Caco-2 (cell line): ENCODE measurements around the gene ECE1. TPM values are rescaled to one million over a fixed set of nuclear protein-coding genes. Genes with fewer than 3 reads are reported as not detected.

ENCODE experiments used
- BruUV-seq: library from RNA; stranded (reverse); fragments of 400-500 nt; replicated peaks from 2 replicates; lab custom pipeline; 2021; lab: Mats Ljungman, UMichigan
- CTCF ChIA-PET: fragments of 300-600 bp; sonication (Branson Sonifier 250); formaldehyde crosslinking; loops from one replicate; lab custom pipeline; 2022; ENCODE audit warnings: antibody characterized with exemption; lab: Charles Lee
- POLR2A ChIA-PET: fragments of 300-600 bp; sonication (Branson Sonifier 250); formaldehyde crosslinking; loops from one replicate; lab custom pipeline; 2022; ENCODE audit warnings: antibody characterized with exemption; lab: Charles Lee
- DNase-seq, 2 experiments: peaks; one replicate each; pipeline versions ENCODE4 v3.0.0 to v3.0.0-alpha.2; 2020 to 2022
- H3K27me3 ChIP-seq: replicated peaks from 2 replicates; pipeline ENCODE4 v1.6.0; 2011; ENCODE audit warnings: low read length; ENCODE audit not compliant: control insufficient read depth, insufficient read depth
- H3K36me3 ChIP-seq: 2 replicates; pipeline ENCODE4 v1.5.1; 2011; ENCODE audit warnings: low read length; ENCODE audit not compliant: control insufficient read depth, insufficient read depth
- H3K4me1 ChIP-seq: fragments of 250-450 bp; sonication (Bioruptor Pico); 2 replicates; pipeline ENCODE4 v1.5.1; 2020; ENCODE audit warnings: mild to moderate bottlenecking
- H3K4me3 ChIP-seq: 2 replicates; pipeline ENCODE4 v1.5.1; 2011; ENCODE audit warnings: low read depth, mild to moderate bottlenecking, control low read depth, low read length
- H3K9me3 ChIP-seq: fragments of 250-450 bp; sonication (Bioruptor Pico); 2 replicates; pipeline ENCODE4 v1.5.1; 2020; ENCODE audit warnings: mild to moderate bottlenecking, moderate library complexity
- H3K27ac Mint-ChIP-seq: one replicate; pipeline ENCODE4 v1.8.0; 2022; ENCODE audit warnings: mixed read lengths; ENCODE audit not compliant: unreplicated experiment
- H3K27me3 Mint-ChIP-seq: one replicate; pipeline ENCODE4 v1.8.0; 2022; ENCODE audit warnings: mixed read lengths; ENCODE audit not compliant: insufficient read depth, unreplicated experiment
- H3K36me3 Mint-ChIP-seq: one replicate; pipeline ENCODE4 v1.8.0; 2022; ENCODE audit warnings: mild to moderate bottlenecking, mixed read lengths; ENCODE audit not compliant: insufficient read depth, unreplicated experiment
- H3K4me1 Mint-ChIP-seq: one replicate; pipeline ENCODE4 v1.8.0; 2022; ENCODE audit warnings: low read depth, mixed read lengths; ENCODE audit not compliant: unreplicated experiment
- H3K4me3 Mint-ChIP-seq: one replicate; pipeline ENCODE4 v1.8.0; 2022; ENCODE audit warnings: mild to moderate bottlenecking, moderate library complexity, mixed read lengths; ENCODE audit not compliant: unreplicated experiment
- H3K9me3 Mint-ChIP-seq: one replicate; pipeline ENCODE4 v1.8.0; 2022; ENCODE audit warnings: mixed read lengths; ENCODE audit not compliant: unreplicated experiment
- intact Hi-C: fragments of 100-400 bp; cut with micrococcal nuclease; formaldehyde crosslinking; loops from one replicate; pipeline ENCODE4 v1.10.0; 2022; ENCODE audit not compliant: unreplicated experiment
- total RNA-seq: library from RNA; stranded (reverse); gene quantifications from 2 replicates; pipeline ENCODE4 v1.2.3, GENCODE V29; 2022
- TF ChIP-seq, protein P1 (sequence below), 2 experiments: fragments of 200-600 bp in 1 of 2; IDR thresholded peaks; 1 replicate in 1 of 2; 2 replicates in 1 of 2; pipeline versions ENCODE4 v1.5.1 to v1.8.0; 2011 to 2022; ENCODE audit warnings: antibody characterized with exemption in 1 of 2, control low read depth in 1 of 2, inconsistent platforms in 1 of 2, low read depth in 1 of 2, low read length in 1 of 2, mild to moderate bottlenecking in 1 of 2, moderate library complexity in 1 of 2; ENCODE audit not compliant: insufficient read depth in 1 of 2, severe bottlenecking in 1 of 2, unreplicated experiment in 1 of 2

The ECE1 gene
- total RNA-seq, 1 experiment from 2014 or later = 50.2 TPM

DNA sequence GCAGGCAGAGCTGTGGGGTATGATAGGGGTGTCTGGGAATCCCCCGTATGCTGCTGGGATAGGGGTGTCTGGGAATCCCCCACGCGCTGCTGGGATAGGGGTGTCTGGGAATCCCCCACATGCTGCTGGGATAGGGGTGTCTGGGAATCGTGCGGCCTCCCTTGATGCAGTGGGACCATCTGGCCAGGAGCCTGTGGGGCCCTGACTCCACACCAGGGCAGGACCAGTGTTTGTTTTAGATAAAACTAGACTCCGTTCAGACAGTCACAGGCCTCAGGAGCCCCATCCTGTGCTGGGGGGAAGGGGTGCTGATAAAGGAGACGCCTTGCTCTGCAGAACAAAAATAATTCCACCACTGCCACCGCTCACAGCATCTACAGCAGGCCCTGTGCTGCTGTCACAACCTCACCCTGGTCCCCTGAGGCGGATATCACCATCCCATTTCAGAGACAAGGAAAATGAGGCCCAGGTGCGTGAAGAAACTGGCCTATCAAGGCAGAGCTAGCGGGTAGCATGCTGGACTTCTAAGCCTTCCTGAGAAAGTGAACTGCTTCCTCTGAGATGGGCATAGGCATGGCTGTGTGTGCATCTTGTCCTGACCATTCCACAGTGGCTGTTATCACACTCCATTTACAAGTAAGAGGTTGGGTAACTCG, 24.0 kb downstream of the ECE1 start:
- Histone ChIP-seq H3K9me3 (no peaks in the 10 kb centered on the region), H3K4me1 (peaks cover 45% of the 10 kb centered on the region), H3K4me3 (no peak overlapping the region), H3K27me3 (no peaks in the 10 kb centered on the region), H3K36me3 (no peaks in the 10 kb centered on the region; the same call in none of the 2 replicates)
- no peaks in the 10 kb centered on the region for H3K9me3 Mint-ChIP-seq
- H3K36me3 Mint-ChIP-seq = peaks cover 5% of the 10 kb centered on the region
- TF ChIP-seq, protein P1, sequence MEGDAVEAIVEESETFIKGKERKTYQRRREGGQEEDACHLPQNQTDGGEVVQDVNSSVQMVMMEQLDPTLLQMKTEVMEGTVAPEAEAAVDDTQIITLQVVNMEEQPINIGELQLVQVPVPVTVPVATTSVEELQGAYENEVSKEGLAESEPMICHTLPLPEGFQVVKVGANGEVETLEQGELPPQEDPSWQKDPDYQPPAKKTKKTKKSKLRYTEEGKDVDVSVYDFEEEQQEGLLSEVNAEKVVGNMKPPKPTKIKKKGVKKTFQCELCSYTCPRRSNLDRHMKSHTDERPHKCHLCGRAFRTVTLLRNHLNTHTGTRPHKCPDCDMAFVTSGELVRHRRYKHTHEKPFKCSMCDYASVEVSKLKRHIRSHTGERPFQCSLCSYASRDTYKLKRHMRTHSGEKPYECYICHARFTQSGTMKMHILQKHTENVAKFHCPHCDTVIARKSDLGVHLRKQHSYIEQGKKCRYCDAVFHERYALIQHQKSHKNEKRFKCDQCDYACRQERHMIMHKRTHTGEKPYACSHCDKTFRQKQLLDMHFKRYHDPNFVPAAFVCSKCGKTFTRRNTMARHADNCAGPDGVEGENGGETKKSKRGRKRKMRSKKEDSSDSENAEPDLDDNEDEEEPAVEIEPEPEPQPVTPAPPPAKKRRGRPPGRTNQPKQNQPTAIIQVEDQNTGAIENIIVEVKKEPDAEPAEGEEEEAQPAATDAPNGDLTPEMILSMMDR (IDR thresholded peaks at IDR 0.05; ENCODE audit: insufficient read depth in 1 of 2, low read depth in 1 of 2, low read length in 1 of 2, severe bottlenecking in 1 of 2, unreplicated experiment in 1 of 2) = no peak
- H3K27me3 Mint-ChIP-seq = no peaks in the 10 kb centered on the region
- no peak overlapping the region for H3K27ac Mint-ChIP-seq
- H3K4me1 Mint-ChIP-seq = peaks cover 23% of the 10 kb centered on the region
- intact Hi-C loops = no loop called here
- no peak overlapping the region for H3K4me3 Mint-ChIP-seq
- no TSS peak for BruUV-seq
- ChIA-PET CTCF (no interaction called here), POLR2A (no interaction called here)
- DNase-seq = peak; percentile 46 to 57

DNA sequence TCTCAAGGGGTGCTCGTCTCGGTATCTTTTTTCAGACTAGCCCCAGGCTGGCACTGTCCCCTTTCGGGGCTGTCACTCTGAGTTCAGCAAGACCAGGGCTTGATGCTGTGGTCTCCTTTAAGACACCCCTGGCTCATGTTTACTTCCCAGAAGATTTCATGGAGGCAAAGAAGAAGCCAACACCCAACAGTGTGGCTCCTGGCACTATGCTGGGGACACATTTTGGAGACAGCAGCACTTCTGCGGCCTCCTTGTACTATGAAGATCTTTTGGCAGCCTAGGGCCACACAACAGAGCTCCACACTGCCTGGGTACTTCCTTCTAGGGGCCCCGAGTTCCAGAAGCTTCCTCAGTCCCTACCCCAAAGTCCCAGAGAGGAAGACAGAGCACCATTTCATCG, 24.6 kb downstream of the ECE1 start:
- H3K9me3 Mint-ChIP-seq = no peaks in the 10 kb centered on the region
- H3K4me3 Mint-ChIP-seq = no peak overlapping the region
- Histone ChIP-seq H3K4me3 (no peak overlapping the region), H3K9me3 (no peaks in the 10 kb centered on the region), H3K27me3 (no peaks in the 10 kb centered on the region), H3K36me3 (no peaks in the 10 kb centered on the region; the same call in none of the 2 replicates), H3K4me1 (peaks cover 45% of the 10 kb centered on the region)
- H3K36me3 Mint-ChIP-seq = peaks cover 5% of the 10 kb centered on the region
- intact Hi-C loops = no loop called here
- BruUV-seq = no TSS peak
- POLR2A ChIA-PET = no interaction called here
- H3K4me1 Mint-ChIP-seq = peaks cover 23% of the 10 kb centered on the region
- no peaks in the 10 kb centered on the region for H3K27me3 Mint-ChIP-seq
- TF ChIP-seq, protein P1 (IDR thresholded peaks at IDR 0.05; ENCODE audit: insufficient read depth in 1 of 2, low read depth in 1 of 2, low read length in 1 of 2, severe bottlenecking in 1 of 2, unreplicated experiment in 1 of 2) = no peak
- H3K27ac Mint-ChIP-seq = no peak overlapping the region
- CTCF ChIA-PET = interaction anchor here (1.5 kb wide), 1 partner anchor 48 kb away, joined by 3 read pairs; no protein-coding TSS in a partner anchor
- DNase-seq = no peak

- no TSS peak for BruUV-seq
- peaks cover 44% of the 10 kb centered on the region for H3K4me1 ChIP-seq
- DNase-seq = peak in 1 of 2 experiments; percentile 43
- Mint-ChIP-seq H3K4me3 (peak overlapping the region; percentile 2), H3K27me3 (no peaks in the 10 kb centered on the region), H3K9me3 (no peaks in the 10 kb centered on the region), H3K36me3 (peaks cover 9% of the 10 kb centered on the region), H3K27ac (peak overlapping the region; percentile 67), H3K4me1 (peaks cover 23% of the 10 kb centered on the region)
- ChIA-PET CTCF (interaction anchor here (1.5 kb wide), 1 partner anchor 47 kb away, joined by 3 read pairs; no protein-coding TSS in a partner anchor), POLR2A (no interaction called here)
- TF ChIP-seq, protein P1 (IDR thresholded peaks at IDR 0.05; ENCODE audit: insufficient read depth in 1 of 2, low read depth in 1 of 2, low read length in 1 of 2, severe bottlenecking in 1 of 2, unreplicated experiment in 1 of 2) = no peak
- no peaks in the 10 kb centered on the region for H3K9me3 ChIP-seq
- H3K27me3 ChIP-seq = no peaks in the 10 kb centered on the region
- intact Hi-C loops = no loop called here
- no peaks in the 10 kb centered on the region; the same call in none of the 2 replicates for H3K36me3 ChIP-seq
- H3K4me3 ChIP-seq = no peak overlapping the region
Observed at GRCh38 chr1:21264898-21265297, 25.4 kb downstream of the ECE1 start.
